ENCODE measurements around the gene TMX4.
"Not testable (repeated sequence)": the region's sequence is repeated elsewhere in the genome, so short reads cannot be mapped to it uniquely, and the experiment has no call there.

TMX4 gene

GRCh38 chr20:8019246-8019997 is at the start of gene TMX4:
TSS of gene TMX4 (minus strand) at chr20:8019761. CDS start at chr20:8019613, 148 bp downstream.
- peak; percentile 33 to 95 (median 88) for DNase-seq

- DNase-seq, result no peak
Observed at GRCh38 chr20:8067082-8067481, 47.5 kb upstream of the TMX4 start.

- DNase-seq, result no peak
Observed at GRCh38 chr20:8066662-8067061, 47.1 kb upstream of the TMX4 start.

GRCh38 chr20:8065691-8066090 is 46.1 kb upstream of the TMX4 start:
- DNase-seq, result no peak

- DNase-seq, result no peak
Observed at GRCh38 chr20:8062756-8063155, 43.2 kb upstream of the TMX4 start.

GRCh38 chr20:8061861-8062518 is 42.4 kb upstream of the TMX4 start:
- DNase-seq, result no peak

- no peak for DNase-seq
Observed at GRCh38 chr20:8060977-8061376, 41.4 kb upstream of the TMX4 start.

GRCh38 chr20:8057871-8058270 is 38.3 kb upstream of the TMX4 start:
- no peak for DNase-seq

GRCh38 chr20:8055096-8055495 is 35.5 kb upstream of the TMX4 start:
- DNase-seq, result no peak

- DNase-seq, result no peak
Observed at GRCh38 chr20:8050157-8050837, 30.7 kb upstream of the TMX4 start.

- no peak for DNase-seq
Observed at GRCh38 chr20:8049310-8049709, 29.7 kb upstream of the TMX4 start.

- DNase-seq, result no peak
Observed at GRCh38 chr20:8045946-8046345, 26.4 kb upstream of the TMX4 start.

GRCh38 chr20:8043687-8044282 is 24.2 kb upstream of the TMX4 start:
- DNase-seq, result peak in 3 of 51 donors; percentile 1 to 44 (median 5)

GRCh38 chr20:8039042-8039441 is 19.5 kb upstream of the TMX4 start:
- DNase-seq, result no peak

- no peak for DNase-seq
Observed at GRCh38 chr20:8036771-8037170, 17.2 kb upstream of the TMX4 start.

- DNase-seq, result no peak
Observed at GRCh38 chr20:8033151-8033841, 13.7 kb upstream of the TMX4 start.

GRCh38 chr20:8032499-8032898 is 12.9 kb upstream of the TMX4 start:
- DNase-seq, result no peak

- DNase-seq, result not testable (repeated sequence)
Observed at GRCh38 chr20:8031539-8031938, 12.0 kb upstream of the TMX4 start.

GRCh38 chr20:8021541-8022269 is 2.1 kb upstream of the TMX4 start:
- DNase-seq, result peak in 1 of 51 donors; percentile 20

- DNase-seq, result peak in 1 of 51 donors; percentile 51
Observed at GRCh38 chr20:8020314-8021079, 936 bp upstream of the TMX4 start.
